ENCODE results near the gene CDS1. TPM values are rescaled to one million over a fixed set of nuclear protein-coding genes. Genes with fewer than 3 reads are reported as not detected.

Gene CDS1
- total and polyA plus RNA-seq, 2 of the 8 experiments (the other 6 are each of a cell fraction or from before 2014, with no cell fraction given): 8.7 to 13.9 TPM

- H3K27ac ChIP-seq (ENCODE audit: low read depth, low read length): no peak overlapping the region
- H3K9ac ChIP-seq (replicated peaks in 1 of 4; ENCODE audit: extremely low read depth in 1 of 4, low read depth in 3 of 4, low read length in 3 of 4): no peak overlapping the region
- no peaks in the 10 kb centered on the region for H3K79me1 ChIP-seq (ENCODE audit: low read depth, low read length)
- no peak overlapping the region for H3K18ac ChIP-seq (ENCODE audit: extremely low read depth, low read length)
- no peak overlapping the region for H2BK5ac ChIP-seq (ENCODE audit: low read depth, low read length)
- peaks cover 2 to 38% (median 24%) of the 10 kb centered on the region in 4 experiments; a peak in 7 of 8 replicates for H3K36me3 ChIP-seq (ENCODE audit: control insufficient read depth in 2 of 4, insufficient read depth in 4 of 4, low read length in 3 of 4)
- H4K5ac ChIP-seq (ENCODE audit: insufficient read length, low read depth, low read length): no peak overlapping the region
- no peak overlapping the region for H2BK12ac ChIP-seq (ENCODE audit: low read depth, low read length)
- ChIA-PET POLR2A (ENCODE audit: partially characterized antibody) (no interaction called here), CTCF (ENCODE audit: partially characterized antibody) (interaction anchor here (0.9 kb wide), 1 partner anchor 105 kb away, joined by 4 read pairs; no protein-coding TSS in a partner anchor)
- H4K91ac ChIP-seq (replicated peaks; ENCODE audit: insufficient read length, low read length): no peak overlapping the region
- no peak overlapping the region for H2BK120ac ChIP-seq (replicated peaks; ENCODE audit: low read depth, low read length)
- H2AK5ac ChIP-seq (ENCODE audit: low read depth, low read length): no peak overlapping the region
- H2BK15ac ChIP-seq (ENCODE audit: low read length): no peak overlapping the region
- FAIRE-seq: no peak
- H3K56ac ChIP-seq (replicated peaks; ENCODE audit: insufficient read length, low read depth, low read length): no peak overlapping the region
- H3K4me2 ChIP-seq (ENCODE audit: insufficient read depth in 1 of 2, low read depth in 2 of 2, low read length in 2 of 2): no peak overlapping the region
- H4K20me1 ChIP-seq (replicated peaks in 1 of 2; ENCODE audit: control insufficient read depth in 1 of 2, insufficient read depth in 2 of 2, low read length in 2 of 2): no peaks in the 10 kb centered on the region
- H3K14ac ChIP-seq (ENCODE audit: insufficient read length): no peak overlapping the region
- no peak overlapping the region for H3K4ac ChIP-seq (replicated peaks; ENCODE audit: insufficient read length, low read depth, low read length)
- H2AFZ ChIP-seq (ENCODE audit: low read length): no peak overlapping the region
- H2BK20ac ChIP-seq (ENCODE audit: low read length): no peak overlapping the region
- DNase-seq (ENCODE audit: low read depth in 1 of 2, low spot score in 2 of 2): no peak
- WGBS, 2 experiments (ENCODE audit: extremely low coverage in 1 of 2, insufficient coverage in 1 of 2, insufficient read length in 1 of 2, insufficient replicate concordance in 2 of 2, low coverage in 1 of 2, low lambda C conversion rate in 2 of 2, missing lambda C conversion rate in 1 of 2): 96% methylated on average over 3 of the region's 3 CpGs; no CpG with 5 or more reads in 1 of the 2 experiments
- no peaks in the 10 kb centered on the region for H3K79me2 ChIP-seq (ENCODE audit: control insufficient read depth in 1 of 2, insufficient read depth in 2 of 2, low read length in 2 of 2)
- no peaks in the 10 kb centered on the region for H3K9me3 ChIP-seq (ENCODE audit: insufficient read depth in 2 of 2, low read depth in 1 of 2, low read length in 1 of 2)
- no peaks in the 10 kb centered on the region for H3K27me3 ChIP-seq (replicated peaks in 1 of 4; ENCODE audit: control insufficient read depth in 3 of 4, extremely low read depth in 1 of 4, insufficient read depth in 3 of 4, low read length in 3 of 4)
- peaks cover 0 to 4% (median 0%) of the 10 kb centered on the region in 4 experiments; a peak in 1 of 7 replicates for H3K4me1 ChIP-seq (replicated peaks in 1 of 4; ENCODE audit: control insufficient read depth in 3 of 4, insufficient read depth in 4 of 4, low read length in 3 of 4)
- H3K23me2 ChIP-seq (ENCODE audit: low read depth, low read length): no peaks in the 10 kb centered on the region
- no peak overlapping the region for H3K23ac ChIP-seq (ENCODE audit: insufficient read length)
- H4K8ac ChIP-seq (ENCODE audit: extremely low read depth, insufficient read depth, low read length): no peak overlapping the region
- no peak overlapping the region for H3K4me3 ChIP-seq (ENCODE audit: extremely low read depth in 1 of 4, insufficient read depth in 2 of 4, low read depth in 3 of 4, low read length in 4 of 4)
- no peak for TF ChIP-seq BACH1 (IDR thresholded peaks at IDR 0.05; ENCODE audit: low read length)
- TF ChIP-seq MAFK (IDR thresholded peaks at IDR 0.05; ENCODE audit: low read depth, low read length): no peak
- TF ChIP-seq YY1 (IDR thresholded peaks at IDR 0.05; ENCODE audit: low read depth, low read length): no peak
- no peak for TF ChIP-seq SIRT6 (IDR thresholded peaks at IDR 0.05; ENCODE audit: low read length)
- TF ChIP-seq FOSL1 (IDR thresholded peaks at IDR 0.05; ENCODE audit: insufficient read depth, low read depth, low read length): no peak
- TF ChIP-seq SRF (IDR thresholded peaks at IDR 0.05; ENCODE audit: low read depth, low read length): no peak
- no peak for TF ChIP-seq CREB1 (IDR thresholded peaks at IDR 0.05)
- TF ChIP-seq CBX8 (IDR thresholded peaks at IDR 0.05; ENCODE audit: borderline replicate concordance, low read depth, low read length): no peak
- TF ChIP-seq SIN3A (conservative IDR thresholded peaks at IDR 0.05 in 1 of 2, IDR thresholded peaks at IDR 0.05 in 1 of 2; ENCODE audit: low read depth in 1 of 2, low read length in 2 of 2): no peak
- TF ChIP-seq TCF12 (IDR thresholded peaks at IDR 0.05; ENCODE audit: low read depth, low read length): no peak
- TF ChIP-seq E2F6 (IDR thresholded peaks at IDR 0.05): no peak
- TF ChIP-seq GABPA (IDR thresholded peaks at IDR 0.05; ENCODE audit: borderline replicate concordance, insufficient read depth, low read length): no peak
- no peak for TF ChIP-seq TEAD4 (IDR thresholded peaks at IDR 0.05; ENCODE audit: low read depth, low read length)
- TF ChIP-seq JUN (IDR thresholded peaks at IDR 0.05; ENCODE audit: low read depth, low read length): no peak
Observed at GRCh38 chr4:84684361-84684760, 101.4 kb downstream of the CDS1 start.

All from H1 (cell line).